ENCODE measurements around the gene SORCS2. TPM values are rescaled to one million over a fixed set of nuclear protein-coding genes. Genes with fewer than 3 reads are reported as not detected.

The SORCS2 gene
- total RNA-seq, 2 donors from 2014 or later: 0.68 to 0.92 TPM

DNA sequence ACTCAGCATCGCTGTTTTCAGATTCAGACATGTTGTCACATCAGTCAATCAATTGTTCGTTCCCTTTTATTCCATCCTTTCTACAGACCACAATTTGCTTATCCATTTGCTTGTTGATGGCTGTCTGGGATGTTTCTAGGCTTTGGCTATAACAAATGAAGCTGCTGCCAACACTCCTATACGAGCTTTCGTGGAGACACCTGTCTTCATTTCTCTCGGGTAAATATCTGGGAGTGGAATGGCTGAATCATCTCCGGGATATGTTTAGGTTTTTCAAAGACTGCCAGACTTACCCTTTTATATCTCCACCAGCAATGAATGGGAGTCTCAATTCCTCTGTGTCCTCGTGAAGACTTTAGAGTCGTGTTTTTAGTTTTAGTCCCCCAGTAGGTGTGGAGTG, 118.9 kb downstream of the SORCS2 start:
- Histone ChIP-seq H3K4me3 (no peak overlapping the region), H3K9me3 (no peaks in the 10 kb centered on the region), H3K27ac (no peak overlapping the region), H3K4me1 (ENCODE audit: control insufficient read depth in 1 of 2, low read depth in 2 of 2) (no peaks in the 10 kb centered on the region), H3K27me3 (replicated peaks; ENCODE audit: insufficient read depth) (no peaks in the 10 kb centered on the region), H3K36me3 (no peaks in the 10 kb centered on the region)
- DNase-seq (ENCODE audit: low spot score) (no peak), ATAC-seq (ENCODE audit: insufficient number of reproducible peaks, low FRiP score, low read depth) (no peak)
- TF ChIP-seq, protein P1, sequence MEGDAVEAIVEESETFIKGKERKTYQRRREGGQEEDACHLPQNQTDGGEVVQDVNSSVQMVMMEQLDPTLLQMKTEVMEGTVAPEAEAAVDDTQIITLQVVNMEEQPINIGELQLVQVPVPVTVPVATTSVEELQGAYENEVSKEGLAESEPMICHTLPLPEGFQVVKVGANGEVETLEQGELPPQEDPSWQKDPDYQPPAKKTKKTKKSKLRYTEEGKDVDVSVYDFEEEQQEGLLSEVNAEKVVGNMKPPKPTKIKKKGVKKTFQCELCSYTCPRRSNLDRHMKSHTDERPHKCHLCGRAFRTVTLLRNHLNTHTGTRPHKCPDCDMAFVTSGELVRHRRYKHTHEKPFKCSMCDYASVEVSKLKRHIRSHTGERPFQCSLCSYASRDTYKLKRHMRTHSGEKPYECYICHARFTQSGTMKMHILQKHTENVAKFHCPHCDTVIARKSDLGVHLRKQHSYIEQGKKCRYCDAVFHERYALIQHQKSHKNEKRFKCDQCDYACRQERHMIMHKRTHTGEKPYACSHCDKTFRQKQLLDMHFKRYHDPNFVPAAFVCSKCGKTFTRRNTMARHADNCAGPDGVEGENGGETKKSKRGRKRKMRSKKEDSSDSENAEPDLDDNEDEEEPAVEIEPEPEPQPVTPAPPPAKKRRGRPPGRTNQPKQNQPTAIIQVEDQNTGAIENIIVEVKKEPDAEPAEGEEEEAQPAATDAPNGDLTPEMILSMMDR (IDR thresholded peaks at IDR 0.05): no peak

DNA sequence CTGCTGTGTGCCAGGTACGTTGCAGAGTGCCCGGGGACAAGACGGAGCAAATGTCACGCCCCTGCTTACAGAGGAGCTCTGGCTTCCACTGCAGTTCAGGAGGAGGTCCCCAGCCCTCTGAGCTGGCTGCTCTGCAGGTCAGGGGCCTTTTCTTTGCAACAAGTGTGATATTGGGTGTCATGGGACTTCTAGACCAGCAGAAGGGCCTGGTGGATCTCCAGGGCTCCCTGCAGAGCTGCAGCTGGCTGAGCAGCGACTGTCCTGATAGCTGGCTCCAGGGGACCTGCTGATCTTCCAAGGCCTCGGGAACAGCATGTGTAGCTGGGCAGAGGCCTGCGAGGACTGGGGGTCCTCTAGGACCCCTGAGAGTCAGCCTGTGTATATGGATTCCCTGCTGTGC, 120.4 kb downstream of the SORCS2 start:
- Histone ChIP-seq H3K4me1 (ENCODE audit: control insufficient read depth in 1 of 2, low read depth in 2 of 2) (no peaks in the 10 kb centered on the region), H3K9me3 (no peaks in the 10 kb centered on the region), H3K27ac (no peak overlapping the region), H3K4me3 (no peak overlapping the region), H3K27me3 (replicated peaks; ENCODE audit: insufficient read depth) (no peaks in the 10 kb centered on the region), H3K36me3 (no peaks in the 10 kb centered on the region)
- no peak for ATAC-seq (ENCODE audit: insufficient number of reproducible peaks, low FRiP score, low read depth)
- TF ChIP-seq, protein P1 (IDR thresholded peaks at IDR 0.05): no peak
- DNase-seq (ENCODE audit: low spot score): no peak

DNA sequence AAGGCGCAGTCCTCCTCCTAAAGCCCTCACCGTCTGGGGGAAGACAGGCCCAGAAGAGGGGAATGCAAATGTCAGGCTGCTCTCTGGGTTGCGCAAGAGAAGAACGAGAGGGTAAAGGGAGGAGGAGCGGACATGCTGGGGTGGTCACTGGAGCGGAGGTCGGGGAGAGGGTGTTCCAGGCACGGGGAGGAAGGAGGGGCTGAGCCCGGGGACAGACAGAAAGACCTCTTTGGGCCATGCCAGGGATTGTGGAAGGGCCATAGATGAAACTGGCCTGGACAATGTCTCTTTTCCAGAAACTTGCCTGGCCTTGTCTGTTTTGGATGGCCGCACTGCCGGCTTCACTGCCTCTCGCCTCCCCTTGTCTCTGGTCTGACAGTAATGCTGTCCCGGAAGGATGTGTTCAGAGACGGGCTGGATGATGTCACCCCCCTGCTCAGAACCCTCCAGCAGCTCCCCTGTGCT, 121.0 kb downstream of the SORCS2 start:
- ATAC-seq (ENCODE audit: insufficient number of reproducible peaks, low FRiP score, low read depth): no peak
- H3K9me3 ChIP-seq: no peaks in the 10 kb centered on the region
- H3K27ac ChIP-seq: no peak overlapping the region
- H3K4me1 ChIP-seq (ENCODE audit: control insufficient read depth in 1 of 2, low read depth in 2 of 2): no peaks in the 10 kb centered on the region
- no peak for DNase-seq (ENCODE audit: low spot score)
- H3K36me3 ChIP-seq: no peaks in the 10 kb centered on the region
- TF ChIP-seq, protein P1 (IDR thresholded peaks at IDR 0.05): no peak
- H3K27me3 ChIP-seq (replicated peaks; ENCODE audit: insufficient read depth): no peaks in the 10 kb centered on the region
- no peak overlapping the region for H3K4me3 ChIP-seq

DNA sequence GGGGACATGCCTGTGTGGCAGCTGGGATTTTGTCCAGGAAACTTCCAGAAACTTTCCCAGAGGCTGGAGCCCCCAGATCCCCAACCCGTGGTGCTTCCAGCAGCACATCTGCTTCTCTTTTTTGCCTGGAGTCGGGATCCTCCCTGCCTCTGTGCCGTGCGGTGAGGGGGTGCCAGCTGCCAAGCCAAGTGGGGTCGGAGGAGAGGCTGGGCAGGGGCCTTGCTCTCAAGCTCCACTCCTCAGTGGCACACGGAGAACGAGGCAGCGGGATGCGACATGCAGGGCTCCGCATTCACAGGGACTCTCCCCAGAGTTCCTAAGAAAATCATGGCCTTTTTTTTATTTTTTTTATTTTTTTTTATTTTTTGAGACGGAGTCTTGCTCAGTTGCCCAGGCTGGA, 121.7 kb downstream of the SORCS2 start:
- no peak overlapping the region for H3K4me3 ChIP-seq
- no peaks in the 10 kb centered on the region for H3K4me1 ChIP-seq (ENCODE audit: control insufficient read depth in 1 of 2, low read depth in 2 of 2)
- TF ChIP-seq, protein P1 (IDR thresholded peaks at IDR 0.05): no peak
- H3K27me3 ChIP-seq (replicated peaks; ENCODE audit: insufficient read depth): no peaks in the 10 kb centered on the region
- no peaks in the 10 kb centered on the region for H3K36me3 ChIP-seq
- no peaks in the 10 kb centered on the region for H3K9me3 ChIP-seq
- ATAC-seq (ENCODE audit: insufficient number of reproducible peaks, low FRiP score, low read depth): no peak
- H3K27ac ChIP-seq: no peak overlapping the region
- DNase-seq (ENCODE audit: low spot score): no peak

DNA sequence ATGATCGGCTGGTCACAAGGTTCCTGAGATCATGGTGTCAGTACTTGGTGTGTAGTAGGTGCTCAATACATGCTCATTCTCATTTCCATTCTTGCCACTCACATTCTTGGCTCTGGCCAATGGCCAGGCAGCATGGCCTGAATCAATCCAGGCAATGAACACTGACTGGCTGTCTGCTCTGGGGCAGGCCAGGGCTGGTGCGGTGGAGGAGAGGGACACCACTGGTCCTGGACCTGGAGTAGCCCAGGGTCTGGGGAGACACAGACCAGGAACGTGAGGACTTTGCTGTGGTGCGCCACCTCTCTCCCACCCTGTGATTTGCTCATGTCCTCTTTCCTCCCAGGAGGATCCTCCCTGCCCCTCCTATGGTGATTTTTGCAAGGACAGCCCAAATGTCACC, 122.9 kb downstream of the SORCS2 start:
- no peak for ATAC-seq (ENCODE audit: insufficient number of reproducible peaks, low FRiP score, low read depth)

More for the DNA sequence above, 122.9 kb downstream of the SORCS2 start:
- Histone ChIP-seq H3K27ac (no peak overlapping the region), H3K36me3 (no peaks in the 10 kb centered on the region), H3K4me1 (ENCODE audit: control insufficient read depth in 1 of 2, low read depth in 2 of 2) (no peaks in the 10 kb centered on the region), H3K9me3 (peaks cover 6% of the 10 kb centered on the region), H3K4me3 (no peak overlapping the region), H3K27me3 (replicated peaks; ENCODE audit: insufficient read depth) (no peaks in the 10 kb centered on the region)
- TF ChIP-seq, protein P1 (IDR thresholded peaks at IDR 0.05): no peak
- no peak for DNase-seq (ENCODE audit: low spot score)
